Stimulated activated CD8-positive, alpha-beta memory T cell treated with anti-CD3 and anti-CD28 coated beads, Interleukin-7, amount 100 ng/mL, for 24 hours (primary cell): ENCODE data around the gene CUTC.
"Not testable (repeated sequence)": the region's sequence is repeated elsewhere in the genome, so short reads cannot be mapped to it uniquely, and the experiment has no call there.

ENCODE experiments used
- DNase-seq: peaks from one replicate; pipeline ENCODE4 v3.0.0-alpha.2; 2020; ENCODE audit warnings: low read depth

Gene CUTC

DNA sequence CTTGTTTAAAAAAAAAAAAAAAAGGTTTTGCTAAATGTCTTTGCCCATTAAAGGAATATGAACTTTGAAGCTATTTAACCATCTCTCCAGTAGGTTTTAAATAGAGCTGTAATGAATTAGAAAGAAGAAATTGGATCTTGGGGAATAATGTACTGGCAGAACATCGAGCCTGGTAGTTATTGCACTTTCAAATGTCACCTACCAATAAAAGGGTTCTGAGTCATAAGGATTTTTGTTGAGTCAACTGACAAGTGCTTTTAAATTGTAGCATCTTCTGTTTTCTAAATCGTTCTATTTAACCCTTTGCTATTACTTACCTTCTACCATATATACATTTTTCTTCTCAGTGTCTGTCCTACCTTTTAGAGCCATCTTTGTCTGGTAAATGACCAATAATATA is 10.7 kb downstream of the CUTC start:
- DNase-seq = no peak

DNA sequence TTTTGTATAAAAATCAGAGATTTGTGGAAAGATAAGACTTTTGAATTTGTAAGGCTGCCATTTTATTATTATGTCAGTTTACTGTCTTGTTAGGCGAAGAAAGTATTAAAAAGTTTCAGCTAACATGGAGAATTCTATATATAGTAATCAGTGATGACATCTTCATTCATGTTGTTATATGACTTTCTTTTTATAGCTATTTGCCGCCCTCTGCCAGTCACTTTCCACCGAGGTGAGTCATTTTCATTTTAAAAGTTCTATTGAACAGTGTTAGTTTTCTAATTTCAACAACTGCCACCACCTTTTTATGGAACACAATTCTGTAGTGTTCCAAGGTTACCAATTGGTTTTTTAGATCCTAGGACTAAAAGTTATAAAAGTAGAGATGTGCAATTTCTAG is 11.8 kb downstream of the CUTC start:
- DNase-seq = no peak

DNA sequence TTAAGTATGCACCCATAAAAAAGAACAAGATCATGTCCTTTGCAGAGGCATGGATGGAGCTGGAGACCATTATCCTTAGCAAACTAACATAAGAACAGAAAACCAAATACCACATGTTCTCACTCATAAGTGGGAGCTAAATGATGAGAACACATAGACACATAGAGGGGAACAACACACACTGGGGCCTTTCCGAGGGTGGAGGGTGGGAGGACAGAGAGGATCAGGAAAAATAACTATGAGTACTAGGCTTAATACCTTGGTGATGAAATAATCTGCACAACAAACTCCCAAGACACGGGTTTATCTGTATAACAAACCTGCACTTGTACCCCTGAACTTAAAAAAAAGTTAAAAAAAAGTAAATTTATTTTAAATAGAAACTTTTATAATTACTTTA is 14.1 kb downstream of the CUTC start:
- DNase-seq = not testable (repeated sequence)

DNA sequence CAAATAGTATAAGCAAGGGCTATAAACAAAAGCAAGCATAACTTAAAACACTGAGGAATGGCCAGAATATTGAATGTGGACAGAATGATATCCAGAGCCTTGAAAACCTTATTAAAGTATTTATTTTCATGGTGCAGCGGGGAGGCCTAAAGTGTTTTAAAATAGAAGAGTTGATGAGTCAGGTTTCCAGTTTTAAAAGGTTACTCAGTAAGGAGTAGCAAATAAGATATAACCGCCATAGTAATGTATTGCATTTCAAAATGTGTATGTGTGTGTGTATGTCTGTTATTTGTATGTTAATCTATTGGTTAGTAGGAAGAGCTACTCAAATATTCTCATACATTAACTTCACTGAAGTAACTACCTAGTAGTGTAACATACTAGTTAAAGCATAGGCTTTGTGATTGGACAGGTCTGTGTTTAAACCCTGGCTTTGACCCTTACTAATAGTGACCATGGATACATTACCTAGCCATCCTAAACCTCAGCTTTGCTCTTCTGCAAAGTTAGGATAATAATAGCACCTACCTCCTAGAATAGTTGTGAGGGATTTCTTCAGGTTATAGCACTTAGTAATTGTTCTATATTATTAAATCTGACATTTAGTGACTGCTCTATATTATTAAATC is 16.9 kb downstream of the CUTC start:
- no peak for DNase-seq

DNA sequence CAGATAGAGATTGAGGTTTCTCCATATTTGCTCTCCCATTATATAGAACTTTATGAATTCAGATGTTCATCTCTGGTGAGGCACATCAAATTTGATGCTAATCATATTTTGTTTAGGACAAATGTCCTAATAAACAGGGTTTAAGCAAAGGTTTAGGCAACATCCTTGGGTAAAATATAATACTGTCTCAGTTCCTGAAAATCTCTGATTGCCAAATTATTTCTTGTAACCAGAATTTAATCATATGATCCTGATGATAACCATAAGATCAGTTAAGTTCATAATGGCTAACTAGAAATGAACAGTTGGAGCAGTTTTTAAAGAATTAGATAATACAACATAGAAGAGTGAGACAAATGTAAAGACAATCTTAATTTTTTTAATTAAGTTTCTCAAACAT is 18.6 kb downstream of the CUTC start:
- DNase-seq = no peak

DNA sequence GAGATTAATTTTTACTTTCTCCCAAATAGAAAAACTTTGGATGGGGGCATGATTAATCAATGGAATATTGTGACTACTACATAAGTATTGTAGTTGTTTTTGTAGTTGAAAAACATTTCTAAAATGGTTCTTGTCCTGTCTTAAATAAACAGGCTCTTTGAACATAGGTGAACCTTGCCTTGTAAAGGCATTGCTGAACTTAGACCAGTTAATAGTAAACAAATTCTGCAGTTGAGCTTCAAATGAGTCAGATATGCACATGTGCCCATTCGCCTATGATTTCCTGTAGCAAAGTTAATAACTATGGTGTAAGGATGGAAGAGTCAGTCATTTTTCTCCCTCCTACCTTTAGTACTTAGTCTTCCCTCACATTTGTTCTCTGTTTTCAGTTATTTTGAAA is 22.6 kb downstream of the CUTC start:
- no peak for DNase-seq

DNA sequence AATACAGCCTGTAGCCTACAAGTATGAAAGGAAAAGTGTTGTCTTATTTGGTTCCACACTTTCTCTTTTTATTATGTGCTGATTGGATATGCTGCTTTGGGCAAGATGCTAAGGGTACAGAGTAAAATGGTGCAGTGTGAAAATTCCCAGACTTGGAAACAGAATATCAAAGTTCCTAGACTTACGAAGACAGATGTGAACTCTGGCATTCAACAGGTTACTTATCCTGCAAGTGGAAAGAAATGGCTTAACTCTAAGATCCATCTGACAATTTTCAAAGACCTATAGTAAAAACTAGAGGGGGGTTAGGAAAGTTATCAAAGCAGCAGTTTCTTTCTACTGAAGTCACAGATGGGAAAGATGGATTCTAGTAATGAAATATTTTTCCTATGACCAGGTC is 24.1 kb downstream of the CUTC start:
- no peak for DNase-seq

DNA sequence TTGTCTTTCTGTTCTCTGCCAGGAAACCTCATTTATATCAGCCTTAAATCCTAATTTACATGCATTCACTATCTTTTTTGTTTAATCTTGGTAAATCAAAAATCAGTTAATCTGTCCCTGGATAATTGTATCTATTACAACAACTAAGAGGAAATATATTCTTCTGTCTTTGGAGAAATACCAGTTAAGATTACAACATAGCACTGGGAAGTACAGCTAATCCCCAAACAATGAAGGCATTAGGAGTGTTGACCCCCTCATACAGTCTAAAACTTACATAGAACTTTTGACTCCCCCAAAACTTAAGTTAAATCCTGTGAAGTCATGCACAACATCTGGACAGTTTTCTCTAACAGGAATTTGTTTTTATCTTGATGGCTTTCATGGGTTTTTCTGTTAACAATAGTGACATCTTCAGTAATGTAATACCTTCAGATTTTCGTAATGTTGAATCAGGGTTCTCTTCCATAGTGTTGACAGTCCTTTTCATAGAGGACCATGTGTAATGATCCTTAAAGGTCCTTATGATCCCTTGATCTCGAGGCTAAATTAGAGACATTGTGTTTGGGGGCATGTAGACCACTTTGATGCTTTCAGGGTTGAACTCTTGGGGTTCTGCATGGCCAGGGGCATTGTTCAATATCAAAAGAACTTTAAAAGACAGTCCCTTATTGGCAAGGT is 26.3 kb downstream of the CUTC start:
- DNase-seq = no peak

DNA sequence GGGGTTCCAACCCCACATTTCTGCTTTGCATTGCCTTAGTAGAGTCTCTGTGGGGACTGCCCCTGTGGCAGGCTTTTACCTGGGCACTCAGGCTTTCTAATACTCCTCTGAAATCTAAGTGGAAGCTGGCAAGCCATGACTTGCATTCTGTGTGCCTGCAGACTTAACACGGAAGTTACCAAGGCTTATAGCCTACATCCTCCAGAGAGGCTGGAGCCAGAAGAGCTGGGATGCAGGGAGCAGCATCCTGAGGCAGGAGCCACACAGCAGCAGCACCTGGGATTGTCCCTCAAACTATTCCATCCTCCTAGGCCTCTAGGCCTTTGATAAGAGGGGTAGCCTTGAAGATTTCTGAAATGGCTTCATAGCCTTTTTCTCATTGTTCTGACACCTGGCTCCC is 28.3 kb downstream of the CUTC start:
- DNase-seq = no peak

DNA sequence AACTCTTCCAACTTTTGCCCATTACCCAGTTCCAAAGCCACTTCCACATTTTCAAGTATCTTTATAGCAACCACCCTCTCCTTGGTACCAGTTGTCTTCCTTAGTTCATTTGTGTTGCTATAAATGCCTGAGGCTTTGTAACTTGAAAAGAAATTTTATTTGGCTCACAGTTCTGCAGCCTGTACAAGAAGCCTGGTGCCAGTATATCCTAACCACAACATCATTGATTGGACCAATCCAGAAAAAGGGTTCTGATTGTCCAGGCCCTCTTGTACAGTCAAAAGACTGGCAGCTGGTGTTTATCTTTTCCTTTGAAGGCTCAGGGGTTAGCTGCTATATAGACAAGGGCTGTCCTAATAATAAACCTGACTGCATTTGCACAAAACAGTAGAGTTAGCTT is 29.3 kb downstream of the CUTC start:
- DNase-seq = no peak

DNA sequence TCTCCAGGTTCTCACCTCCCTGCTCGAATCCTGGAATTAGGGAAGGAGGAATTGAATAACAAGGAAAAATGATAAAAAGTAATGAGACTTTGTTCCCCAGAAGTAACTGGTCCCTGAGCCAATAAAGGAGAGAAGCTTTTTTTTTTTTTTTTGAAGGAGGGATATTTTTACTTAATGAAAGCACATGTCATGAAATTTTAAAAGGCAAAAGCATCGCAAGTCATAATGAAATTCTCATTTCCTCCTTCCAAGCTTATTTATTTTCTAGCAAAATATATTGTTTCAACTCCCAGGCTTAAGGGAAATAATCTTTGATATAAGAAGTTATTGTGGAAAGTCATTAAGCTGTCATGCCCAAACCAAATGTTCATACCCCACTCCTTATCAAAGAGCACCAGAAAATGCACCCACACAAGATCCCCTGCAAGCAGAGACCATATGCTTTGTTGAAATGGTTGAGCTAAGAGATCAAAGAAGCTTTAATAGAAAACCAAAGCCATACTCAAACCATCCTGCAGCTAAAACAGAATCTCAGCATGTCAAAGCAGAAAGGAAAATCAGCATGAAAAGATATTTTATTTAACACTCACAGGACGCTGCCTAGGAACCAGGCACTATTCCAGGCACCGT is 33.8 kb downstream of the CUTC start:
- DNase-seq = no peak

DNA sequence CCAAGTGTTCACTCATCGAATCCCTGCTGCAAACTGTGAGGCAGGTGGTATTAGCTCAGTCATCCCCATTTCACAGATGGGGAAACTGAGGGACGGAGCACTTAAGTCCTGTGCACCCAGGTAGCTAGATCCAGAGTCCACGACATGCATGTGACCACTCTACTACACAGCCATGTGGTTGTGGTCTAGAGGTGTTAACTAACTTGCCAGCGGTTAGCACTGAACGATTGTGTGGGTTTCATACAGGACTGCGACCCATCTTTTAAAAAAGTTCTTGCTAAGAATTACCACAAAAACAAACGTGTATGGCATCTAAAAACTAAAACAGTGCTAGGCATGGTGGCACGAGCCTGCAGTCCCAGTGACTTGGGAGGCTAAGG is 34.3 kb downstream of the CUTC start:
- DNase-seq = no peak

DNA sequence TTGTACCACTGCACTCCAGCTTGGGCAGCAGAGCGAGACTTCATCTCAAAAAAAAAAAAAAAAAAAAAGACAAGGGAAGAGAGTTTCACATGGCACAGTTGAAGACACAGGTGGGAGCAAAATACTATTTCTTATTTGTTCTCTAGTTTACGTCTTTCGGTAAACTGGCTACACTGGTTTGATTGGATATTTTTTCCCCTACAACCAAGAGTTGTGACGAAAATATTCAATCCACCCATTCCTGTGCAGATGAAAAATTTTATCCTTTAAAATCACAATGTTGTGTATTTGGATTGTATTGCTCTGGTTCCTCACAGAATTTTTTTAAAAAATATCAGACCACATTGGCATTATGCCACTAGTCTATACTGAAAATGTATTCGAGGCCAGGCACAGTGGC is 35.9 kb downstream of the CUTC start:
- DNase-seq = no peak

DNA sequence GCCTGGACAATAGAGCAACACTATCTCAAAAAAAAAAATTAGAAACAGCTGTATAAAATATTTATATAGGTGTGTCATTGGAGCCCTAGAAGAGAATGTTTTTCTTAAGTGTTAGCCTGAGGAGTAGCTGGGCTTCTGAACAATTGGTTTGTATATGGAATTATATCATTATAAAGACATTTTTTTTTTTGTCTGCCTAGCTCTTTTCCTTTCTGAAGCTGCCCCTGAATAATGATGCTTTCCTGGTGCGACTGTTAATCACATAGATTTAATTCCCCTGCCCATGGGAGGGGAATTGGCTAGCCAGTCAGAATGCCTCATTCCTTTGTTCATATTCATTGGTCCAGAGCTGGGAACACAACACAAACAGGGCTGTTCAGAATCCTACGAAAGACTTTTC is 36.5 kb downstream of the CUTC start:
- no peak for DNase-seq

DNA sequence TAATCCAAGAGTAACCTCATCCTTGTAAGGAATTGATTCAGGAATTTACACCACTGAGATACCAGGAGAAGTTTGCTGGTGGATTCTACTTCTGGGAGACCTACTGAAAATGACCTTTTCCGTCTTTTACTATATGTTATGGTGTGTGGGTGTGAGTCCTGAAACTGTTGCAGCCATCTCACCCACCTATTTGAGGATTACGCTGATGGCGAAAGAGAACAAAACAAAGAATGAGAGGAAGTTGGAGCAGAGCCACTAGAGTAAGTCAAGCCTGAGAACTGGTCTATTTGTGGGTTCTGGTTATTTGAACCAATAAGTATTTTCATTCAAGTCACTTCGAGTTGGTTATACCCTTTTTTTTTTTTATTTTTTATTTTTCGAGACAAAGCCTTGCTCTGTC is 37.7 kb downstream of the CUTC start:
- DNase-seq = no peak

DNA sequence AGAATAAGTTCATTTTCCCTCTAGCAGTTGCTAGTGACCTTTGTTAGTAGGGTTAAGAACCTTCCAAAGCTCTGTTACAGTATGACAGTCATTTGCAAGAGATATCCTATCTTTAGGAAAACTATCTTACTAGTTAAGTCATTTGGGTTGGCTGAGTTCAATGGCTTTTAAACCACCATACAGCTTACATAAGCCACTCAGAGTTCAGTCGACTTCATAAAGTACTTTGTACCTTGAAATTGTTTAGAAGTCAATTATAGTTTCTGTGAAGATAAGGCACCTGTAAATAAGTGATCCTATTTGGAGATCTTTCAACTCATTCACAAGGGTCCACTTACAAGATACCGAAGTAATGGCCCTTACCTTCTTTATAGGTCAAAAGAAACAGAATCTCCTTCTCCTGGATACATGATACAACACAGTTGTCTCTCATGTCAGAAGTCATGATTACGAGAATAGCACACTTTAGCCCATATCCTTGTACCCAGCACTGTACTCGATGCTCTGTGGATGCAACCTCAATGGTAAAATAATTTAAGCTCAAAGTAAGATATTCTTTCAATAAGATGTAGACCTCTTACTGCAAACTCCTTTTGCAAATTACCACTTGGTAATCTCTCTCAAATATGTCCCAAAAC is 38.5 kb downstream of the CUTC start:
- DNase-seq = no peak

DNA sequence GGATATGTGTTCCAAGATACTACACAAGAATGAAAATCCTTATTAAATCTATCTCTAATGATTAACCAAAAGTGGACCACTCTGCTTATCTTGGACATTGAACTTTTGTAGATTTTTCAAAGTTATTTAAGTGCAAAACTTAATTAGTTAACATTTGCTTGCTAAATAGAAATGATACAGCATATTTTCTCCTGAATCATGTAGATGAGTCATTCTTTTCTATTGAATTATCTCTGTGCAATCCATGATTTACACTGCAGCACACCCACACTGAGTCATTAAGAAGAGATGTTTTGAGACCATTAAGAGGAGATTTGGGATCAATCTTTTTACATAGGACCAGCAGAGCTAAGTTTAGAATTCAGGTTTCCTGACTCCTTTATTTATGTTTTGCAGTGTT is 43.8 kb downstream of the CUTC start:
- DNase-seq = no peak

DNA sequence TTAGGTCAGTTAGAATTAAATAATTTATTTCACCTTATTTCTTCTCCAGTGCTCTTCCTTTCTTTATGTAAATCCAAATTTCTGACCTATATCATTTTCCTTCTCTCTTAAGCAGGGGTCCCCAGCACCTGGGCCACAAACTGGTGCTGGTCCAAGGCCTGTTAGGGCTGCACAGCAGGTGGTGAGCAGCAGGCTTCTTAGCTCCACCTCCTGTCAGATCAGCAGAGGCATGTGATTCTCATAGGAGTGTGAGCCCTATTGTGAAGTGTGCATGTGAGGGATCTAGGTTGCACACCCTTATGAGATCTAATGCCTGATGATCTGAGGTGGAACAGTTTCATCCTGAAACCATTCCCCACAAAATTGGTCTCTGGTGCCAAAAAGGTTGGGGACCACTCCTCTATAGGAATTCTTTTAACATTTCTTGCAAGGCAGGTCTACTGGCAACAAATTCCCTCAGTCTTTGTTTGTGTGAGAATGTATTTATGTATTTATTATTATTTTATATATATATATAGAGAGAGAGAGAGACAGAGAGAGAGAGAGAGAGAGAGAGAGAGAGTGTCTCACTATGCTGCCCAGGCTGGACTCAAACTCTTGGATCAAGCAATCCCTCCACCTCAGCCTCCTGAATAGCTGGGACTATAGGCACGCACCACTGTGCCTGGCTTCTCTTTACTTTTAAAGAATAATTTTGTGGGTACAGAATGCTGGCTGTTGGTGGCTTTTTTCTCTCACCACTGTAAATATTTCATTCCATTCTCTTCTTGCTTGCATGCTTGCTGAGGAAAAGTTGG is 46.1 kb downstream of the CUTC start:
- no peak for DNase-seq

DNA sequence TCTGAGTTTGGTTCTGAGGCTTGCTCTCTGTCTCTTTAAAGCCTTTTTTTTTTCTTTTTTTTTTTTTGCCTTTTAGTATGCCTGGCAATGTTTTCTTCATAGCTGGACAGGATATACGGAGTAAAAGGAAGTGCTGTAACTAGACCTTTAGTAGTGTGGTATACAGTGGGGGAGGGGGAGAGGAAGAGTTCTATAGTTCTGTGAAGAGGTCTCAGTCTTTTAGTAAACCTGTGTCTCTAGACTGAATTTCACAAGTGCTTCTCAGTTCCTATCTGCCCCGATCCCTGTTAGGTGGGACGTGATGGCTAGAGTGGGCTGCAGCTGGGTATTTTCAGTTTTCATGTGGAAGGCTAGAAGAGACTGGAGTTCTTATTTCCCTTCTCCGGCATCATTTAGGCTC is 47.3 kb downstream of the CUTC start:
- no peak for DNase-seq

DNA sequence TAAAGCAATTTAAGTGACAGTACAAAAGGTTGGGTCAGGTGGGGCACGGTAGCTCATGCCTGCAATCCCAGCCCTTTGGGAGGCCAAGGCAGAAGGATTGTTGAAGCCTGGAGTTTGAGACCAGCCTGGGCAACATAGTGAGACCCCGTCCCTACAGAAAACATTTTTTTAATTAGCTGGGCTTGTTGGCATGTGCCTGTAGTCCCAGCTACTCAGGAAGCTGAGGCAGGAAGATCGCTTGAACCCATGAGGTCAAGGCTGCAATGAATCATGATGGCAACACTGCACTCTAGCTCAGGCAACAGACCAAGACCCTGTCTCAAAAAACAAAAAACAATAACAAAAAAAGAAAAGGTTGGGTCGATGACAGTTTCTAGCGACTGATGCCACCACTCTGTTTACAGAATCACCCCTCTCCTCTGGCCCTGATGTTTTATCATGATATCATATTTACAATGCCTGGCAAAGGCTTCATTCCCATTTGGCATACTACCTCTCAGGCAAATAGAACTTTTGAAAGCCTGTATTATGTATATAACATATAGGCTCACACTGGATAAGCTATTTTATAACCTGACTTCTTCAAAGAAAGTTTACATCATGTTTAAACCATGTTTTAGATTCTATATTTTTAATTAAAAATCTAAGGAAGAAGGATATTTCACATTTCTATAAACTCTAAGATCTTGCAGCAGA is 49.8 kb downstream of the CUTC start:
- DNase-seq = no peak

DNA sequence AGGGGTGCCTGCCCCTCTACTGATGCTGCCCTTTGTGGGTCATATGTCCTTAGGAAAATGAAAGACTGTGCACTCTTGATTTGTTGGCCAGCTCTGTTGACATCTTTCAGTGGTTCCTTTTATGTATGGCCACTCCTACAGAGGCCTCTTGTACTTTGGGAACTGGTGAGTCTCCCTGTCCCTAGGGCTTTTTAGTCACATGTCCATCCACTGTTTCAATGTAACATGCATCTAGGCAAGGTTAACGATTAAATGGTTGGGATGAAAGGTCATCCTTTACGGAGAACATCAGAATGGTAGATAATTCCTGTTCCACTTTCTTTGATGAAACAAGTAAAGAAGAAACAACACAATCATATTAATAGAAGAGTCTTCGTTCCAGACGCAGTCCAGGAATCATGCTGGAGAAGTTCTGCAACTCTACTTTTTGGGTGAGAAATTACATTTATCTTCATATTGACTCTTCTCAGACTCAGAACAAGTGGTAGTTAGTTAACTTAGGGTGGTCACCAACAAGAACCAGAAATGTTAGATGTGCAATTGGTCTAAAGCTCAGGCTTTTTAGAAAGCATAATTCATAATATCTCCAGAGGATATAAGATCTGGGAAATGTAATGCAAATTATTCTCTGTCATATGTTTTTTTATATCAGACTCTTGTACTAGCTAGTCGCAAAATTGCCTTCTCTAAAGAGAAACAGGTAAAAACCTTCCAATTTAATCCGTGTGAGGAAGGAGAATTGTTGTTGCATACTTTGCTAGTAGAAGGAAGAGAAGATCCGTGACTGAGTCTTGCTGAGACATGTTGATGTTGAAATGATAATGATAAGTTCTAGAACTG is 50.6 kb downstream of the CUTC start, which contains the start of gene ABCC2:
Gene ABCC2 (plus strand): TSS at position 194 of the 840 bp plus-strand sequence. CDS start 205 bp downstream, at position 399.
- no peak for DNase-seq
